Activated CD4-positive, alpha-beta T cell treated with anti-CD3 and anti-CD28 coated beads, Interleukin-2, amount 50 U/mL, for 1 hour (primary cell): ENCODE data around the gene LGALS7B.
"Not testable (repeated sequence)": the region's sequence is repeated elsewhere in the genome, so short reads cannot be mapped to it uniquely, and the experiment has no call there.

Source experiments
- DNase-seq: peaks from one replicate; pipeline ENCODE4 v3.0.0-alpha.2; 2020

Gene LGALS7B

DNA sequence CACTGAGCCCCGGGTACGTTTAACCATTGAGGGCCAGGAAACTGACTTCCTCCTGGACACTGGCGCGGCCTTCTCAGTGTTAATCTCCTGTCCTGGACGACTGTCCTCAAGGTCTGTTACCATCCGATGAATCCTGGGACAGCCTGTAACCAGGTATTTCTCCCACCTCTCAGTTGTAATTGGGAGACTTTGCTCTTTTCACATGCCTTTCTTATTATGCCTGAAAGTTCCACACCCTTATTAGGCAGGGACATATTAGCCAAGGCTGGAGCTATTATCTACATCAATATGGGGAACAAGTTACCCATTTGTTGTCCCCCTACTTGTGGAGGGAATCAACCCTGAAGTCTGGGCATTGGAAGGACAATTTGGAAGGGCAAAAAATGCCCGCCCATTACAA is 36.9 kb downstream of the LGALS7B start:
- not testable (repeated sequence) for DNase-seq

DNA sequence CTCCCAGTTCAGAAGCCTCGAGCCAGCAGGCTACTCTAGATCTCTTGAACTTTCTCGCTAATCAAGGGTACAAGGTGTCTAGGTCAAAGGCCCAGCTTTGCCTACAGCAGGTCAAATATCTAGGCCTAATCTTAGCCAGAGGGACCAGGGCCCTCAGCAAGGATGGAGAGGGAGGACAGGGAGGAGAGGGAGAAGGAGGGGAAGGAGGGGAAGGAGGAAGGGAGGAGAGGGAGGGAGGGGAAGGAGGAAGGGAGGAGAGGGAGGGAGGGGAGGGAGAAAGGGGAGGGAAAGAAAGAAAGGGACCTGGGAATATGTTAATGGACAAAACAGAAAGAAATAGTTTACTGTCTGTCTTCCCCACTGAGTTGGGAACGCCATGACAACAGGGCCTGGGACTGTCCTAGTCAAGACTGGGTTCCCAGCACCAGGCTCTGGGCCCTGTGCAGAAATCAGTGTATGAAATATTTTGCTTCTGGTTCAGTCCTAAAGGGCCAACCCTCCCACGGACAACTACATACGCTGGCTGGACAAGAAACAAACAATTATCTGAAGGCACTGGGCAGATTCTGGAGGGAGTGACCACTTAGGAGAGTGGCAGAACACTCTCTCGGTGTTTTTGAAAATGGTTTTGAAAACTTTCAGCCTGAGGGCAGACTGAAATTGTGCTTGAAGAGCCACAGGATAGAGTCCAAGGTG is 38.0 kb downstream of the LGALS7B start:
- DNase-seq = no peak

- not testable (repeated sequence) for DNase-seq
These were observed 40.2 kb downstream of the LGALS7B start for GRCh38 chr19:38829203-38829602.

GRCh38 chr19:38830039-38830733 is 41.2 kb downstream of the LGALS7B start:
- DNase-seq = no peak

DNA sequence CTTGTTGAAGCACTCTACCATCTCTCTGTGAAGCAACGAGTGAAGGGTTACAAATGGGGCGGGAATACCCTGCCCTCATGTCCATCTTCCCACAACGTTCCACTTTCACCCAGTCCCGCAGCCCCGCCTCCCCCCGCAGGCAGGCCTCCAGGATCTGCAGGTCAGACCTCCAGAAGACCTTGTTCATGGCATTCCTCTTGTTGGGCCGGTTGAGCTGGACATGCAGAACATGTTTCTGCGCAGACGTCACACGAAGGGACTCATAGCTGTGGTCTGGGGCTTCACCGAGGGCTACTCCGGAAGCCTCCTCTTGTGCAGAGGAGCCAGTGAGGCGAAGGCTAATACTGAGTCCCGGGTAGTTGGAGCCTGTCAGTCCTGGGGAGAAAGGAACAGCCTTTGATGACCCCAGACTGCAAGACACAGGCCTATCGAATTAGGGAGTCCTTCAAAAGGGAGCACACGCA is 42.2 kb downstream of the LGALS7B start:
- no peak for DNase-seq

DNA sequence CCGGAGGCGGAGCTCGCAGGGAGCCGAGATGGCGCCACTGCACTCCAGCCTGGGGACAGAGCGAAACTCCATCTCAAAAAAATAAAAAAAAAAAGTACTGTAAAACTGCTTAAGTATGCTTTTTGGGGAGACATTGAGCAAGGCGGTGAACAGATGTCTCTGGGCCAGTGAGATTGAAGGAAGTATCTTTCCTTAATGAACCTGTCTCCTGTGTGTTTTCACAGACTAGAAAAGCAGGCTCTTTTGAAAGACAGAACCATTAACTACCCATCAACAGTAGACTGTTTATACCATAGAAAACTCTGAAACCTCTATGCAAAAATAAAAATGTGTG is 44.1 kb downstream of the LGALS7B start:
- no peak for DNase-seq

- no peak for DNase-seq
These were observed 45.1 kb downstream of the LGALS7B start for GRCh38 chr19:38834104-38834490.

DNA sequence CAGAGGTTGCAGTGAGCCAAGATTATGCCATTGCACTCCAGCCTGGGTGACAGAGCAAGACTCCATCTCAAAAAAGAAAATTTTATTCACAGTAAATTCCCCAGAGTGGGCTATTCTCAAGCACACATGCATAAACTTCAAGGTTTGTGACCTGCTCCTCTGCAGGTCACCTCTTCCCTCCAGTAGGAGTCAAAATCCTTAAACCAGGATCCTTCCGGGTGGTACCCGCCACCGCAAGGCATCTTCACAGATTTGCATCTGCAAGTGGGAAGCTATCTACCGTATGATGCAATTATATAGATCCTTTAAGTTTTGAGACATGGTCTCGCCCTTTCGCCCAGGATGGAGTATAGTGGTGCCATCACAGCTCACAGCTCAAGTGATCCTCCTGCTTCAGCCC is 45.6 kb downstream of the LGALS7B start:
- DNase-seq = no peak

DNA sequence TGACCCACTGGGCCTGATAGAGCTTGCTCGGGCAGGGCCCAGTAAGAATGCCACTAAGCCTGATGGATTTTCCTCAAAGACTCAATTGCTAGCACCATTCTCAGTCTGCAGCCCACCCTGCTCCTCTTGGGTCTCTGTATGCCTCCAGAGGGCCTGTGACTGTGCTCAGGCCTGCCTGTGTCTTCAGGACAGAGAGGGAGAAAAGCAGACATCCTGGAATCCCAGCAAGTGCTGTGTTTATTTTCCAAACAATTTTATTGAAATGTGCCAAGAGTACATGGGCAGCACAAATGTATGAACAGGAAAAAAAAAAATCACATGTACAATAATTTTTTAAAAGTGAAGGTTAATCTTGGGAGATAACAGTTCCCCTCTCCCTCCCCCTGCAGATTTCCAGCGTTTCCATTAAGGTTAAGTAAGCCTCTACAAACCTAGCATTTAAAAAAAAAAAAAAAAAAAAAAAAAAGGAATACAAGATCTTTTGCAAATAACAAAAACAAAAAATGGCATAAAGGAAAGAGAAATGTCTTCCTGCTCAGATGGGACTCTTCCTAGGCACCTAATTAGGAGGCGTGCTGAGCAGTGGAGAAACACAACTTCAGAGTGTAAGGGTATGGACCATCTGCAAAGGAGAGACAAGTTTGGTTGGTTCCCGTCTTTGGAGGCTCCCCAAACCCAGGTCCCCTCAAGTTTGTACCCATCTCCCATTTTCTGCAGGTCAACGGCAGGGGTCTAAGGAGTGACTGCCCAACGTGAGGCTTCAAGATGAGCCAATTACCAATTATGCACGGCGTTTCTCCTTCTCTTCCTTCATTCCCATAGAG is 47.4 kb downstream of the LGALS7B start:
- no peak for DNase-seq

- DNase-seq = no peak
These were observed 48.1 kb downstream of the LGALS7B start for GRCh38 chr19:38836983-38837626.

DNA sequence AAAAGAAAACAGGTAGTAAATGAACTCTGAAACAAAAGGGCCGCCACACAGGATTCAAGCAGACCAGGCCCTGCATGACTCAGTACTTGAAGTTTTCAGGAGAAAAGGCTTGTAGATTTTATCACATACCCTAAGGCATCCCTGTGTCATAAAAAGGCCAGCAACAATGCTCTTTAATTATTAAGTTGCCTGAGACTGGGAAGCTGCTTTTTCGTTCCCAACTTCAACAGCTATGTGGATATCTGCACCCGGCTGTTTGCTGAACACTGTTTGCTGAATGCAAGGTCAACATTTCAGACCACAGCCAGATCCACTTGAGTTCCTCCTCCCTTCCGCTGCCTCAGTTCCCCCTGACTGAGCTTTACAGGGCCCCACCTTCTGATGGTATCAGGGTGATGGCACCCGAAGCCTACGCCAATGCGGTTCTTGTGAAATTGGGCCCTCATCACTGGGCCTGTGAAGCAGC is 48.7 kb downstream of the LGALS7B start:
- DNase-seq = no peak

GRCh38 chr19:38838208-38838985 is 49.4 kb downstream of the LGALS7B start:
- no peak for DNase-seq

DNA sequence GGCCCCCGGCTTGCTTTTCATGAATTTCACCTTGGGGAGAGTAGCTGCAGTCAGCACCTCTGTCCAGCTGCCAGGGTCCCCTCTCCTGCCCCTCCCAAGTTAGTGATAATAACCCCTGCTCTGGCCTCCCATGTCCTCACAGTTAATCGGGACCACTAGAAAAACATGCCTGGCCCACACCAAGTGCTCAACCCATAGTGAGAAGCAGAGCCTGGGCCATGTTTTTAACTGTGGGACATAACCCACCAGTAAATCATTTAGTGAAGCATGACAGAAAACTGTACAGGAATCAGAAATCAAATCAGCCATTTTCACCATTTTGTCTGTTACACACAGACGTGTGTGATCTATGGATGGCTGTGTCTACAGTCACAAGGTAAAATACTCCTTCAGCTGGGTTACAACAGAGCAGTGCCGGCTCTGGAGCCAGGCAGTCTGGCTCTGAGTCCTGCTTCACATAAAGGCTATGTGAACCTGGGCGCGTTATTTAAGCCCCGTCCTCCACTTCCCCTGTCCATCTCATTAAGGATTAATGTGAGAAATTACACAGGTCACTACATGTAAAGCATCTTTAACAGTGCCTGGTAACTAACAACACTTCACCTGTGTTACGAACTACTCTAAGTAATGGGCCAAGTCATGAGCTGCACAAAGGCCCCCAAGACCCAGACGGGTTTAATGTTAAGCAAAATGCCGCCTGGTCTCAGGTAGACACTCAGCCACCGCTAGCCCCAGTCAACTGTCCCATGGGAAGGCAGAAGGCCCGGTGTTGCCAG is 50.2 kb downstream of the LGALS7B start:
- DNase-seq = no peak

GRCh38 chr19:38839816-38840582 is 51.0 kb downstream of the LGALS7B start:
- no peak for DNase-seq

DNA sequence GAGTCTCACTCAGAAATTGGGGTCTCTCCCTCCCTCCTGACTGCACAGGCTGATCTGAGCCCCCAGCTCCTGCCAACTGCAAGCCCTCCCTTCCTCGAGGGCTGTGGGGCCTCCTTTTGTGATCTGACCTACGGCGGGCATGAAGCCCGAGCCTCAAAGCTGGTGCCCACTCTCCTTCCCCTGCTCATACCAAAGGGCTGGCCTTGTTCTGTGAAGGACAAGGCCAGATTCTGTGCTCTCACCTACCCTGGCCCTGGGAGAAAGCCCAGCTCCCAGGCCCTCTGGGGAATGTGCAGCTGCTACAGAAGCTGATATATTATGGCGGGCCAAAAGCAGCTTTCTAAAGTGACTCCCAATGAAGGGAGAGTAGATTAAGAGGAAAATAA is 51.6 kb downstream of the LGALS7B start:
- DNase-seq = no peak
